GM12878 (cell line): ENCODE measurements around the gene PAX5.

Experiments used
- ATF2 ChIP-seq: IDR thresholded peaks from 2 replicates; pipeline ENCODE4 v1.6.1; 2012; ENCODE audit warnings: low read length, inconsistent platforms
- CBFB ChIP-seq: IDR thresholded peaks from 2 replicates; pipeline ENCODE4 v1.6.1; 2016; ENCODE audit warnings: antibody characterized with exemption, low read depth
- CREB1 ChIP-seq: IDR thresholded peaks from 2 replicates; pipeline ENCODE4 v1.6.1; 2012; ENCODE audit warnings: low read depth, mild to moderate bottlenecking, inconsistent platforms
- CTCF ChIP-seq, 3 experiments: IDR thresholded peaks in 2 of 3; conservative IDR thresholded peaks in 1 of 3; 2 replicates each; pipeline ENCODE4 v1.5.1; 2011; ENCODE audit warnings: low read depth in 3 of 3, low read length in 3 of 3, mild to moderate bottlenecking in 3 of 3, control low read depth in 2 of 3, moderate library complexity in 2 of 3, inconsistent platforms in 1 of 3, mixed read lengths in 1 of 3; ENCODE audit not compliant: control insufficient read depth in 2 of 3, insufficient read depth in 1 of 3; ENCODE audit errors: extremely low read depth in 1 of 3
- EZH2 ChIP-seq: IDR thresholded peaks from 2 replicates; pipeline ENCODE4 v1.6.1; 2012; ENCODE audit warnings: low read depth, mild to moderate bottlenecking, control low read depth, inconsistent platforms, low read length, borderline replicate concordance; ENCODE audit not compliant: control insufficient read depth
- HDAC2 ChIP-seq: fragments of 200-600 bp; sonication (generic); IDR thresholded peaks from 2 replicates; pipeline ENCODE4 v1.6.1; 2017
- JUNB ChIP-seq: IDR thresholded peaks from 2 replicates; pipeline ENCODE4 v1.6.1; 2016; ENCODE audit warnings: antibody characterized with exemption, mild to moderate bottlenecking
- NR2C1 ChIP-seq: fragments of 450-650 bp; IDR thresholded peaks from 2 replicates; pipeline ENCODE4 v1.6.1; 2017; ENCODE audit warnings: antibody characterized with exemption, mild to moderate bottlenecking, moderate library complexity
- POLR2A ChIP-seq: IDR thresholded peaks from 2 replicates; pipeline ENCODE4 v1.6.1; 2011; ENCODE audit warnings: low read depth, mild to moderate bottlenecking, low read length
- SREBF1 ChIP-seq: IDR thresholded peaks from 2 replicates; pipeline ENCODE4 v1.6.1; 2012; ENCODE audit warnings: mild to moderate bottlenecking, low read length
- SRF ChIP-seq, 2 experiments: IDR thresholded peaks; 2 replicates each; pipeline ENCODE4 v1.6.1; 2011; ENCODE audit warnings: low read depth in 2 of 2, low read length in 2 of 2, mild to moderate bottlenecking in 1 of 2, moderate library complexity in 1 of 2
- STAT1 ChIP-seq: fragments of 450-650 bp; conservative IDR thresholded peaks from 2 replicates; pipeline ENCODE4 v1.6.1; 2014; ENCODE audit warnings: antibody characterized with exemption, mild to moderate bottlenecking
- ZNF274 ChIP-seq: IDR thresholded peaks from one replicate; pipeline ENCODE4 v1.8.0; 2011; ENCODE audit not compliant: insufficient read length, insufficient read depth
- TF ChIP-seq, protein P1 (sequence below): fragments of 450-650 bp; formaldehyde crosslinking; IDR thresholded peaks from 2 replicates; pipeline ENCODE4 v1.4.0; 2020; ENCODE audit warnings: mild to moderate bottlenecking, moderate library complexity

DNA sequence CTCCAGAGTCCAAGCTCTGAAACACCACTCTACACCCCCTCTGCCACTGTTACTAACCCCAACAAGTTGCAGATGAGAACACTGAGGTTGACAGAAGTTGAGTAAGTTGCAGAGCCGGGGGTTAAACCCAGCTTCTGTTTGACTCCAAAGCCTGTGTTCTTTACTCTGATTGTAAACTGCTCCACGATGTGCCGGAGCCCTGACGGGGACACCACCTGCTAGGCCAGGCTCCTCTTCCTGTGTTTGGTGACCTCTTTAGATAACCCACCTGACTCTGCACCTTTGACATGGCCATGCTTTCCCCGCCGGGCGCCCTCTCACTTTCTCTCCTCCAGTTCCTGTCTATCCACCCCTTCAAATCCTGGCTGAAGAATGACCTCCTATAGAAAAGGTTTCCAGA, 96.7 kb downstream of the PAX5 start:
- TF ChIP-seq CTCF (IDR thresholded peaks at IDR 0.05 in 2 of 3, conservative IDR thresholded peaks at IDR 0.05 in 1 of 3; ENCODE audit: control insufficient read depth in 2 of 3, extremely low read depth in 1 of 3, insufficient read depth in 1 of 3, low read depth in 3 of 3, low read length in 3 of 3) = no peak
- TF ChIP-seq SRF (IDR thresholded peaks at IDR 0.05; ENCODE audit: low read depth in 2 of 2, low read length in 2 of 2) = no peak
- TF ChIP-seq POLR2A = no peak
- no peak for TF ChIP-seq CREB1
- TF ChIP-seq ATF2 = no peak
- TF ChIP-seq NR2C1 = no peak
- no peak for TF ChIP-seq ZNF274
- no peak for TF ChIP-seq EZH2
- no peak for TF ChIP-seq CBFB
- no peak for TF ChIP-seq HDAC2
- no peak for TF ChIP-seq SREBF1
- TF ChIP-seq STAT1 = no peak
- TF ChIP-seq, protein P1, sequence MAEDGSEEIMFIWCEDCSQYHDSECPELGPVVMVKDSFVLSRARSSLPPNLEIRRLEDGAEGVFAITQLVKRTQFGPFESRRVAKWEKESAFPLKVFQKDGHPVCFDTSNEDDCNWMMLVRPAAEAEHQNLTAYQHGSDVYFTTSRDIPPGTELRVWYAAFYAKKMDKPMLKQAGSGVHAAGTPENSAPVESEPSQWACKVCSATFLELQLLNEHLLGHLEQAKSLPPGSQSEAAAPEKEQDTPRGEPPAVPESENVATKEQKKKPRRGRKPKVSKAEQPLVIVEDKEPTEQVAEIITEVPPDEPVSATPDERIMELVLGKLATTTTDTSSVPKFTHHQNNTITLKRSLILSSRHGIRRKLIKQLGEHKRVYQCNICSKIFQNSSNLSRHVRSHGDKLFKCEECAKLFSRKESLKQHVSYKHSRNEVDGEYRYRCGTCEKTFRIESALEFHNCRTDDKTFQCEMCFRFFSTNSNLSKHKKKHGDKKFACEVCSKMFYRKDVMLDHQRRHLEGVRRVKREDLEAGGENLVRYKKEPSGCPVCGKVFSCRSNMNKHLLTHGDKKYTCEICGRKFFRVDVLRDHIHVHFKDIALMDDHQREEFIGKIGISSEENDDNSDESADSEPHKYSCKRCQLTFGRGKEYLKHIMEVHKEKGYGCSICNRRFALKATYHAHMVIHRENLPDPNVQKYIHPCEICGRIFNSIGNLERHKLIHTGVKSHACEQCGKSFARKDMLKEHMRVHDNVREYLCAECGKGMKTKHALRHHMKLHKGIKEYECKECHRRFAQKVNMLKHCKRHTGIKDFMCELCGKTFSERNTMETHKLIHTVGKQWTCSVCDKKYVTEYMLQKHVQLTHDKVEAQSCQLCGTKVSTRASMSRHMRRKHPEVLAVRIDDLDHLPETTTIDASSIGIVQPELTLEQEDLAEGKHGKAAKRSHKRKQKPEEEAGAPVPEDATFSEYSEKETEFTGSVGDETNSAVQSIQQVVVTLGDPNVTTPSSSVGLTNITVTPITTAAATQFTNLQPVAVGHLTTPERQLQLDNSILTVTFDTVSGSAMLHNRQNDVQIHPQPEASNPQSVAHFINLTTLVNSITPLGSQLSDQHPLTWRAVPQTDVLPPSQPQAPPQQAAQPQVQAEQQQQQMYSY = no peak
- no peak for TF ChIP-seq JUNB
